Bladder microvascular endothelial cell (primary cell): Measurements from ENCODE around the gene ITPKC. TPM values are rescaled to one million over a fixed set of nuclear protein-coding genes. Genes with fewer than 3 reads are reported as not detected.

ENCODE experiments used
- total RNA-seq: library from RNA; depleted of rRNA; stranded (reverse); fragments of >200 nt; gene quantifications from 2 replicates; pipeline ENCODE4 v1.2.3, GENCODE V29; 2014

Gene ITPKC
- 20.6 and 27.0 TPM in 2 replicates for total RNA-seq

DNA sequence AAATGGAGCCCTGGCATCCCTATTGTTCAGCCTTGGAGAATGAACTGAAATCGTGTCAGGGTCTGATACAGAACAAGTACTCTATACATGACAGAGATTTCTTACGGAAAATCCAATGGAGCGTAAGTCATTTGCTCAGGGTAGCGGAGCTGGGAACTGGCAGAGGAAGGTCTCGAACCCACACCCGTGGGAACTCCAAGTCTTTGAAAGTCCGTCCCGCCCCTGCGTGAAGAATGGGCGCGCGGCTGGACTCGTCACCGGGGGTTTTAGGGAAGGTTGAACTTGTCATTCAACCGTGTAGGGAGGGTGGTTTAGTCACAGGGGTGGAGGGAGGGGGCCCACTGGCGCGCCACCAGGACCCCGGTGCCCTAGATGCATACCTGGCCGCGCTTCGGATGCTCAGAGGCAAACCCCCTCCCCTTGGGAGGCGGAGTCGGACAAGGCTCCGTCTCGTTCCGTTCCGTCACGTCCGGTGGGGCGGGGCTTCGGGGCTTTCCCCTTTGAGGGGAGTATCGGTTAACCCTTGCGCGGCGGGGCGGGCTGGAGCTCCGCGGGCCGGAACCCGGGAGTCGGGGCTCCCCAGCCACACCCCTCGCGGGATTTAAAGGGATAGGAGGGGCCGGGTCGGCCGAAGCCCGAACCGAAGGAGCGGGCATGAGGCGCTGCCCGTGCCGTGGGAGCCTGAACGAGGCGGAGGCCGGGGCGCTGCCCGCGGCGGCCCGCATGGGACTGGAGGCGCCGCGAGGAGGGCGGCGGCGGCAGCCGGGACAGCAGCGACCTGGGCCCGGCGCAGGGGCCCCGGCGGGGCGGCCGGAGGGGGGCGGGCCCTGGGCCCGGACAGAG is at the start of gene ITPKC, which contains the start of gene COQ8B:
ITPKC (plus strand) TSS at position 631 of the 843 bp plus-strand sequence; CDS start at position 655, 24 bp downstream.
COQ8B (minus strand) TSS at position 405 of the 843 bp plus-strand sequence. CDS start 2,254 bp downstream, outside the sequence.

DNA sequence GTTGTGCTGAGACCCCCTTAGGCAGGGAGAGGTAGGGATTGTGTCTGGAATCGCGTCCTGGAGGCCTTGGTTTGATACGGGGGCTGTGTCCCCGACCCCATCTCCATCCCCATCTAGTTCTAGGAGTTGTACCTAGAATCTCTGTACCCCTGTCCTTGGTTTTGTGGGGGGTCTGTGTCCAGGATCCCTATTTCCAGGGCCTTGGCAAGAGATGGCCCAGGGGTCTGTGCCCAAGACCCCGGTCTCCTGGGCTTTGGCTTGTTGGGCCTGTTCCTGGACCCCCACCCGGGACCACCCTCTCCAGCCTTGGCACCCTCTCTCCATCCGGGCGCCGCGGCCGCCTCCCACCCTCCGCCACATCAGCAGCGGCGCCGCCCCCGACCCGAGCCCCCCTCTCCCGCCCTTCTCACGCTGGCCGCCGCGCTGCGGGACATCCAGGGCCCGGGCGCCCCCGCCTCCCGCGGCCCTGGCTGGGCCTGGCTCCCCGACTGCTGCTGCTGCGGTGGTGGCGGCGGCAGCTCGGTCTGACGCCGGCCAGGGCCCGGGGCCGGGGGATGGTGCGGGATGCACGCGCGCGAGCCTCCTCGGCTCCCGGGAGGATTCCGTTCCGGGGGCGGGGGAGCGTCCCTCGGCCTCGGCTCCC is 26.7 kb upstream of the ITPKC start, which contains the start of gene NUMBL:
NUMBL (minus strand) TSS at position 602 of the 643 bp plus-strand sequence; CDS start at position 434, 168 bp downstream.

DNA sequence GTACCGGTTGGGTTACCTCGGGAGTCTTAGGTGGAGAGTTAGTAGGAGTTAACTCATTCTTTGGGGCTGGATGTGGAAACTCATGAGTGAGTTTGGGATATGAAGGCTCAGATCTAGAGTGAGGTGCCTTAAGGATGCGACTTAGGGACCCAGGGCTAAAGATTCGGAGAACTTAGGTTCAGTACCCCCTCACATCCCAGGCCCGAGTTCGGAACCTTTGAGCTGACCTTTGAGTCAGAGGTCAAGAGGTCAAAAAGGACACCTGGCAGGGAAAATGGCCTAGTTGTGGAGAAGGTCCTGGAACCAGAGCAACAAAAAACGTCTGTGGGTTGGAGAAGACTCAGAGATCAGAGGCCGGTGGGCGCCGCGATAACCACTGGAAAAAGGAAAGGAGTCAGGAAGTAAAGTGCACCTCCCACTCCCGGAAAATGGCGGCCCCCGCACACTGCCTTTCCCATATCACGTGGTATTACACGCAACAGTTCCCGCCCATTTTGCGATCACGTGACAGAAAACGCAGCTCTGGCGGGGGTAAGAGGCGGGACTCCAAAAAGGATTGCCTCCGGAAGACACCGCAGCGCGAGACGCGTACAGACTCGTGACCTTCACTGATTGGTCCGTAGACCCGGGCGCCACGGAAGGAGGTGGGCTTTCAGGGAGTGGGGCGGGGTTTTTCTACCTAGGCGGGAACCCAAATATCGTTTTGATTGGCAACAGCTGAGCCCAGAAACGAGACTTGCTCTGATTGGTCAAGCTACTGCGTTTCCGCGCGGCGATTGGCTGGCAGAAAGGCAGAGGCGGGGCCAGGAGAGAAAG is 33.4 kb downstream of the ITPKC start, which contains the start of gene ACTMAP:
ACTMAP (minus strand) TSS at position 420 of the 816 bp plus-strand sequence. CDS start 674 bp downstream, outside the sequence.

DNA sequence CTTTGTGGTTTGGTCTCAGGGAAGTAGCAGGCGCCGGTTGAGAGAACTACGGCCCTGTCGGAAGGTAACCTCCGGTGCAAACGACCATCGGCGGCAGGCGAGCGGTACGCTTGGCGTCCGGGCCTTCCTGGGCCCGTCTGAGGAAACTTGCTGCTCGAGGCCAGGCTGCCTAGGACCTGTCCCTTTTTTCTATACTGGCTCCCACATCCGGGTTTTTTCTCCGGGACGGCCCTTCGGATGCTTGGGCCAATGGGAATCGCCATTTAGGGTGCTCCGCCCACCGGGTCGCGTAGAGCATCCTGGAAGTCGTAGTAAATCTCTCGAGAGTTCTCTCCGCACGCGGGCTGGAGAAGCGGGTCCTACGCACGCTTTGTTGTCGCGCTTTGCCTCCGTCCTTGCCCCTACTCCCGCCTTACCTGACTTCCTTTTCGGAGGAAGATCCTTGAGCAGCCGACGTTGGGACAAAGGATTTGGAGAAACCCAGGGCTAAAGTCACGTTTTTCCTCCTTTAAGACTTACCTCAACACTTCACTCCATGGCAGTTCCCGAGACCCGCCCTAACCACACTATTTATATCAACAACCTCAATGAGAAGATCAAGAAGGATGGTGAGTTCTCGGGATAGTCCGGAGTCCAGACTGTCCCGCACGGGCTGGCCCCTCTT is 34.1 kb downstream of the ITPKC start, which contains the start of gene SNRPA:
SNRPA (plus strand) TSS at position 330 of the 664 bp plus-strand sequence; CDS start at position 536, 206 bp downstream.

DNA sequence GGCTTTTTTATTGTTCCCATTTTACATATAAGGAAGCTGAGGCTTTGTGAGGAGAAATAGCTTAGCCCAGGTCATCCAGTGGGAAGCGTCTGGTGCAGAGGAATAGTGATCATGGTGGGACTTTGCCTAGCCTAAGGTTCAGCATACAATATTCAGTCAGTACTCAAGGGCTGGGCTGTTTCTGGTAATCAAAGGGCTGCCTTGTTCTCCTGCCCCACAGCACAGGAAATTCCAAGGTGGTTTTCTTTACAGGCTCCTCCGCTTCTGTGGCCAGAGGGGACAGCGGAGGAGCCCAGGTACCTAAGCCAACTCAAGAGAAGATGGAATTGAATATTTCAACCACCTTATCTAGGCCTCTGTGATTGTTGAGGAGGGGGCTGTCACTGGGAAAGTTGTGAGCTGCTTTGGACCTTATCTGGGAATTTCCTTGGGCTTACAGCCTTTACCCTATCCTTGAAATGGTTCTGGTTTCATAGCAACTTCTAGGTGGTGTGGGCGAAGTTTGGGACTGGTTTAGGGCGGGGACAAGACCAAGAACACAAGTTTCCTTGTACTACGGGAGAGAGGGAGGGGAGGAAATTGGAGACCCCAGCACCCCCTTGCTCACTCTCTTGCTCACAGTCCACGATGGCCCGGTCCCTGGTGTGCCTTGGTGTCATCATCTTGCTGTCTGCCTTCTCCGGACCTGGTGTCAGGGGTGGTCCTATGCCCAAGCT is 58.2 kb downstream of the ITPKC start, which contains the start of gene MIA:
MIA (plus strand) TSS at position 606 of the 716 bp plus-strand sequence; CDS start at position 628, 22 bp downstream.

DNA sequence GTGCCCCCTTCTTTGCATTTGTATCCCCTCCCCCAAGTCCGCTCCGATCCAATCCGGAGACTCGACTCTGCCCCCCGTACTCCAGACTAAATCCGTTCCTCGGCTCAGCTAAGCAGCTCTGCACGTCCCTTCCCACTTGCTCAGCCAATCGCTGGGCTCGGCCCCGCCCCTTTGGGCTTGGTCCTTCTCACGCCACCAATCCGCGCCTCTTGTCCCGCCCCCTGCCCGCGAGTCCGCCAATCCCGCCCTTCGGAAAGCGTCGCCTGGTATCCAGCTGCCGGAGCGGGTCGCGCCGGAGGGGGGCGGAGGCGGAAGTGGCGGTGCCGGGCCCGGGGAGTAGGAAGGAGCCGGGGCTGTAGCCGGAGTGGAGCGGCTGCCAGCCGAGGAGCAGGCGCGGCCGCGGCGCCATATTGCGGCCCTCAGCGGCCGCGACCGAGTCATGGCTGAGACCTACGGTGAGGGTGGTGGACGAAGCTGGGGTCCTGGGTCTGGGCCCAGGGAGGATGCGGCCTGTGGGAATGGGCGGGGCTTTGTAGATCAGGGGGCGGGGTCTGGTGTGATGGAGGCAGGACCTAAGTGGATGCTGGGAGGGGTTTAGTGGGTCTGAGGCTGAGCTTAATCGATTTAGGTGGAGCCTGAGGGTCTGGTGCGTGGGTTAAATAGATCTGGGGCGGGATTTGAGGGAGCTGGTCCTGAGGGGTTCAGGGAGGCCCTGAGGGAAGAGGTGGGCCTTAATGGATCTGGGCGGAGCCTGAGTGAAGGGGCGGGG is 61.2 kb downstream of the ITPKC start, which contains the start of gene RAB4B:
RAB4B (plus strand) TSS at position 311 of the 769 bp plus-strand sequence; CDS start at position 440, 129 bp downstream.

Other genes with a start within 250 kb of the ITPKC start
- gene SHKBP1, start 140.2 kb upstream of the ITPKC start, total RNA-seq, result 30.4 and 41.8 TPM in 2 replicates
- 3.9 and 73.7 TPM in 2 replicates for gene LTBP4, start 115.7 kb upstream of the ITPKC start, total RNA-seq
- 16.2 and 23.8 TPM in 2 replicates for gene NUMBL, start 26.5 kb upstream of the ITPKC start, total RNA-seq
- 17.8 and 23.5 TPM in 2 replicates for gene COQ8B, start 226 bp upstream of the ITPKC start, total RNA-seq
- gene ACTMAP, start 33.4 kb downstream of the ITPKC start, total RNA-seq, result 0.97 and 2.0 TPM in 2 replicates
- 45.4 and 59.9 TPM in 2 replicates for gene SNRPA, start 34.1 kb downstream of the ITPKC start, total RNA-seq
- gene MIA, start 58.4 kb downstream of the ITPKC start, total RNA-seq, result 1.1 TPM in 1 of 2 replicates, not detected in the other
- 9.2 and 11.6 TPM in 2 replicates for gene RAB4B, start 61.1 kb downstream of the ITPKC start, total RNA-seq
- gene EGLN2, start 82.1 kb downstream of the ITPKC start, total RNA-seq, result 116 and 143 TPM in 2 replicates
- not detected in 2 replicates for gene CYP2A6, start 133.3 kb downstream of the ITPKC start, total RNA-seq
- not detected in 2 replicates for gene CYP2A7, start 165.1 kb downstream of the ITPKC start, total RNA-seq